Fibroblast of mammary gland (primary cell): ENCODE data around the gene MRPS2.

ENCODE experiments used
- DNase-seq: peaks from one replicate; pipeline ENCODE4 v3.0.0-alpha.2; 2010; ENCODE audit warnings: low read depth
- H3K4me3 ChIP-seq: 2 replicates; pipeline ENCODE4 v1.5.1; 2011; ENCODE audit warnings: low read depth, mild to moderate bottlenecking, low read length, moderate library complexity; ENCODE audit not compliant: control insufficient read depth
- TF ChIP-seq, protein P1 (sequence below): conservative IDR thresholded peaks from 2 replicates; pipeline ENCODE4 v1.5.1; 2011; ENCODE audit warnings: low read depth, low read length, inconsistent platforms; ENCODE audit not compliant: control insufficient read depth, insufficient read depth

MRPS2 gene

DNA sequence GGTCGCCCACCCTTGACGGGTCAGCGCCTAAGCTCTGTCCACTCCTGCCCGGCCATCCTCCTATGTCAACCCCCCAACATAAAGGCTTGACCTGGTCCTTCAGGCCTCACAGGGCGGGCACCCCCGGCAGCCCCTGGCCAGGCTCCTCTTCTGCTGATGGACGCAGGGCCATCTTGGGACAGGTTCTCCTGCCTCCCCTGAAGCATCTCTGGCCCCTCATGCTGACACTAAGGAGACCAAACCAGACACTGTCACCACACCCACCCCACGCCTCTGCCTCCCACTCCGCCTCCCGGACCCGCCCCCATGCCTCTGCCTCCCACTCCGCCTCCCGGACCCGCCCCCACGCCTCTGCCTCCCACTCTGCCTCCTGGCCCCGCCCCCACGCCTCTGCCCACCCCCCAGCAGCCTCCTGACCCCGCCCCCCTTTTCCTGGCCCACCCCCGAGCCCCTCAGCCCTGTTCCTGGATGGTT lies 52.3 kb downstream of the MRPS2 start:
- no peak overlapping the region for H3K4me3 ChIP-seq
- TF ChIP-seq, protein P1, sequence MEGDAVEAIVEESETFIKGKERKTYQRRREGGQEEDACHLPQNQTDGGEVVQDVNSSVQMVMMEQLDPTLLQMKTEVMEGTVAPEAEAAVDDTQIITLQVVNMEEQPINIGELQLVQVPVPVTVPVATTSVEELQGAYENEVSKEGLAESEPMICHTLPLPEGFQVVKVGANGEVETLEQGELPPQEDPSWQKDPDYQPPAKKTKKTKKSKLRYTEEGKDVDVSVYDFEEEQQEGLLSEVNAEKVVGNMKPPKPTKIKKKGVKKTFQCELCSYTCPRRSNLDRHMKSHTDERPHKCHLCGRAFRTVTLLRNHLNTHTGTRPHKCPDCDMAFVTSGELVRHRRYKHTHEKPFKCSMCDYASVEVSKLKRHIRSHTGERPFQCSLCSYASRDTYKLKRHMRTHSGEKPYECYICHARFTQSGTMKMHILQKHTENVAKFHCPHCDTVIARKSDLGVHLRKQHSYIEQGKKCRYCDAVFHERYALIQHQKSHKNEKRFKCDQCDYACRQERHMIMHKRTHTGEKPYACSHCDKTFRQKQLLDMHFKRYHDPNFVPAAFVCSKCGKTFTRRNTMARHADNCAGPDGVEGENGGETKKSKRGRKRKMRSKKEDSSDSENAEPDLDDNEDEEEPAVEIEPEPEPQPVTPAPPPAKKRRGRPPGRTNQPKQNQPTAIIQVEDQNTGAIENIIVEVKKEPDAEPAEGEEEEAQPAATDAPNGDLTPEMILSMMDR, result no peak
- no peak for DNase-seq
